ENCODE results near the gene ZNF813.
"Not testable (repeated sequence)": the region's sequence is repeated elsewhere in the genome, so short reads cannot be mapped to it uniquely, and the experiment has no call there.

ZNF813 gene

GRCh38 chr19:53467485-53468262, at the start of gene ZNF813:
ZNF813 (plus strand) TSS chr19:53467733; CDS start chr19:53483823, 16,090 bp downstream.
- DNase-seq = peak; percentile 95

GRCh38 chr19:53420520-53421315, 46.8 kb upstream of the ZNF813 start:
- peak; percentile 74 for DNase-seq

GRCh38 chr19:53422551-53422950, 45.0 kb upstream of the ZNF813 start:
- no peak for DNase-seq

- not testable (repeated sequence) for DNase-seq
Observed at GRCh38 chr19:53423074-53423473, 44.5 kb upstream of the ZNF813 start.

- not testable (repeated sequence) for DNase-seq
Observed at GRCh38 chr19:53423680-53424079, 43.9 kb upstream of the ZNF813 start.

GRCh38 chr19:53424968-53425597, 42.5 kb upstream of the ZNF813 start:
- DNase-seq = peak; percentile 86

GRCh38 chr19:53431399-53432087, 36.0 kb upstream of the ZNF813 start, which contains the start of gene ZNF761:
ZNF761 (plus strand) TSS chr19:53431984; CDS start chr19:53447269, 15,285 bp downstream.
- DNase-seq = peak; percentile 98

- peak; percentile 60 for DNase-seq
Observed at GRCh38 chr19:53432088-53432661, 35.4 kb upstream of the ZNF813 start.

- DNase-seq = not testable (repeated sequence)
Observed at GRCh38 chr19:53443809-53444208, 23.7 kb upstream of the ZNF813 start.

- not testable (repeated sequence) for DNase-seq
Observed at GRCh38 chr19:53447196-53447595, 20.3 kb upstream of the ZNF813 start.

GRCh38 chr19:53455828-53456227, 11.7 kb upstream of the ZNF813 start:
- DNase-seq = no peak

- not testable (repeated sequence) for DNase-seq
Observed at GRCh38 chr19:53460131-53460721, 7.3 kb upstream of the ZNF813 start.

GRCh38 chr19:53461866-53462265, 5.7 kb upstream of the ZNF813 start:
- no peak for DNase-seq

- no peak for DNase-seq
Observed at GRCh38 chr19:53462861-53463260, 4.7 kb upstream of the ZNF813 start.

GRCh38 chr19:53463263-53463662, 4.3 kb upstream of the ZNF813 start:
- DNase-seq = peak; percentile 65

GRCh38 chr19:53466726-53467484, 628 bp upstream of the ZNF813 start:
- DNase-seq = no peak

- not testable (repeated sequence) for DNase-seq
Observed at GRCh38 chr19:53468628-53469027, 1.1 kb downstream of the ZNF813 start.

GRCh38 chr19:53471916-53472315, 4.4 kb downstream of the ZNF813 start:
- no peak for DNase-seq

- DNase-seq = not testable (repeated sequence)
Observed at GRCh38 chr19:53474832-53475231, 7.3 kb downstream of the ZNF813 start.

GRCh38 chr19:53475470-53475869, 7.9 kb downstream of the ZNF813 start:
- DNase-seq = not testable (repeated sequence)

- not testable (repeated sequence) for DNase-seq
Observed at GRCh38 chr19:53483751-53484150, 16.2 kb downstream of the ZNF813 start.

Measured in islet precursor cell (in vitro differentiated cells).